H1 (cell line): ENCODE measurements around the gene STAT4. TPM values are rescaled to one million over a fixed set of nuclear protein-coding genes. Genes with fewer than 3 reads are reported as not detected.

ENCODE experiments used
- CTCF ChIA-PET: fragments of 300-600 bp; sonication (Branson Sonifier 250); formaldehyde crosslinking; loops from one replicate; lab custom pipeline; 2021; ENCODE audit not compliant: partially characterized antibody; lab: Charles Lee
- POLR2A ChIA-PET: fragments of 300-600 bp; sonication (Branson Sonifier 250); formaldehyde crosslinking; loops from one replicate; lab custom pipeline; 2021; ENCODE audit warnings: inconsistent platforms; ENCODE audit not compliant: partially characterized antibody; lab: Charles Lee
- DNase-seq, 2 experiments: peaks; one replicate each; pipeline versions ENCODE4 v3.0.0 to v3.0.0-alpha.2; 2010 to 2022; ENCODE audit warnings: low spot score in 2 of 2, low read depth in 1 of 2, mixed read lengths in 1 of 2
- FAIRE-seq: peaks from 2 replicates; lab custom pipeline; 2011; peaks lifted over from hg19 to GRCh38; lab: Jason Lieb, UNC
- H2AFZ ChIP-seq: 2 replicates; pipeline ENCODE4 v1.8.1; 2012; ENCODE audit warnings: low read length, inconsistent platforms
- H2AK5ac ChIP-seq: 2 replicates; pipeline ENCODE4 v1.6.1; 2013; ENCODE audit warnings: low read depth, low read length
- H2BK120ac ChIP-seq: replicated peaks from 2 replicates; pipeline ENCODE3; 2013; ENCODE audit warnings: low read depth, low read length, inconsistent platforms
- H2BK12ac ChIP-seq: 2 replicates; pipeline ENCODE4 v1.6.1; 2013; ENCODE audit warnings: low read depth, low read length
- H2BK15ac ChIP-seq: 2 replicates; pipeline ENCODE4 v1.6.1; 2013; ENCODE audit warnings: low read length
- H2BK20ac ChIP-seq: 2 replicates; pipeline ENCODE4 v1.6.1; 2013; ENCODE audit warnings: low read length
- H2BK5ac ChIP-seq: 2 replicates; pipeline ENCODE4 v1.6.1; 2013; ENCODE audit warnings: low read depth, low read length
- H3K14ac ChIP-seq: 2 replicates; pipeline ENCODE4 v1.6.1; 2013; ENCODE audit warnings: inconsistent platforms; ENCODE audit not compliant: insufficient read length
- H3K18ac ChIP-seq: 2 replicates; pipeline ENCODE4 v1.6.1; 2013; ENCODE audit warnings: low read length; ENCODE audit errors: extremely low read depth
- H3K23ac ChIP-seq: 2 replicates; pipeline ENCODE4 v1.6.1; 2013; ENCODE audit warnings: inconsistent platforms; ENCODE audit not compliant: insufficient read length
- H3K23me2 ChIP-seq: 2 replicates; pipeline ENCODE4 v1.6.1; 2013; ENCODE audit warnings: low read depth, low read length
- H3K27ac ChIP-seq: 2 replicates; pipeline ENCODE4 v1.6.1; 2011; ENCODE audit warnings: low read depth, low read length, inconsistent platforms
- H3K27me3 ChIP-seq, 4 experiments: replicated peaks in 1 of 4; 1 replicate in 1 of 4; 2 replicates in 3 of 4; pipeline versions ENCODE4 v1.6.1 to v1.8.1; 2011 to 2013; ENCODE audit warnings: low read length in 3 of 4, mild to moderate bottlenecking in 3 of 4, inconsistent platforms in 2 of 4, mixed read lengths in 2 of 4, moderate library complexity in 1 of 4; ENCODE audit not compliant: control insufficient read depth in 3 of 4, insufficient read depth in 3 of 4; ENCODE audit errors: extremely low read depth in 1 of 4
- H3K36me3 ChIP-seq, 4 experiments: 2 replicates each; pipeline versions ENCODE4 v1.6.1 to v1.8.1; 2011 to 2013; ENCODE audit warnings: mild to moderate bottlenecking in 4 of 4, low read length in 3 of 4, moderate library complexity in 2 of 4, control low read depth in 1 of 4, inconsistent platforms in 1 of 4; ENCODE audit not compliant: insufficient read depth in 4 of 4, control insufficient read depth in 2 of 4
- H3K4ac ChIP-seq: replicated peaks from 2 replicates; pipeline ENCODE3; 2013; ENCODE audit warnings: low read length, low read depth, mixed read lengths, inconsistent platforms; ENCODE audit not compliant: insufficient read length
- H3K4me1 ChIP-seq, 4 experiments: replicated peaks in 1 of 4; 1 replicate in 1 of 4; 2 replicates in 3 of 4; pipeline versions ENCODE4 v1.6.1 to v1.8.1; 2011 to 2013; ENCODE audit warnings: low read length in 3 of 4, inconsistent platforms in 2 of 4, mixed read lengths in 1 of 4; ENCODE audit not compliant: insufficient read depth in 4 of 4, control insufficient read depth in 3 of 4
- H3K4me2 ChIP-seq, 2 experiments: 2 replicates each; pipeline versions ENCODE4 v1.6.1 to v1.8.1; 2011 to 2013; ENCODE audit warnings: low read depth in 2 of 2, low read length in 2 of 2, control low read depth in 1 of 2, inconsistent platforms in 1 of 2, mild to moderate bottlenecking in 1 of 2; ENCODE audit not compliant: insufficient read depth in 1 of 2
- H3K4me3 ChIP-seq, 4 experiments: fragments of 200-600, 300-600 bp in 1 of 4; sonication (generic), shearing (Covaris generic), sonication (Bioruptor Twin) in 1 of 4; 2 replicates each; pipeline versions ENCODE4 v1.5.1 to v1.8.1; 2011 to 2016; ENCODE audit warnings: low read length in 4 of 4, low read depth in 3 of 4, control low read depth in 2 of 4, inconsistent platforms in 2 of 4, mild to moderate bottlenecking in 2 of 4, mixed read lengths in 1 of 4, moderate library complexity in 1 of 4; ENCODE audit not compliant: insufficient read depth in 2 of 4; ENCODE audit errors: extremely low read depth in 1 of 4
- H3K56ac ChIP-seq: replicated peaks from 2 replicates; pipeline ENCODE3; 2013; ENCODE audit warnings: low read depth, mild to moderate bottlenecking, mixed read lengths, low read length, inconsistent platforms; ENCODE audit not compliant: insufficient read length
- H3K79me1 ChIP-seq: 2 replicates; pipeline ENCODE4 v1.6.1; 2013; ENCODE audit warnings: low read depth, low read length, control low read depth
- H3K79me2 ChIP-seq, 2 experiments: 2 replicates each; pipeline versions ENCODE4 v1.6.1 to v1.8.1; 2012 to 2013; ENCODE audit warnings: low read length in 2 of 2, mild to moderate bottlenecking in 2 of 2, inconsistent platforms in 1 of 2; ENCODE audit not compliant: insufficient read depth in 2 of 2, control insufficient read depth in 1 of 2
- H3K9ac ChIP-seq, 4 experiments: replicated peaks in 1 of 4; 1 replicate in 1 of 4; 2 replicates in 3 of 4; pipeline versions ENCODE4 v1.6.1 to v1.8.1; 2011 to 2013; ENCODE audit warnings: low read depth in 3 of 4, low read length in 3 of 4, control low read depth in 2 of 4, mild to moderate bottlenecking in 2 of 4, moderate library complexity in 2 of 4, inconsistent platforms in 1 of 4; ENCODE audit errors: extremely low read depth in 1 of 4
- H3K9me3 ChIP-seq, 2 experiments: 2 replicates each; pipeline versions ENCODE4 v1.6.1 to v1.8.1; 2012 to 2013; ENCODE audit warnings: mild to moderate bottlenecking in 2 of 2, moderate library complexity in 2 of 2, control low read depth in 1 of 2, inconsistent platforms in 1 of 2, low read depth in 1 of 2, low read length in 1 of 2, mixed read lengths in 1 of 2; ENCODE audit not compliant: insufficient read depth in 2 of 2
- H4K20me1 ChIP-seq, 2 experiments: replicated peaks in 1 of 2; 2 replicates each; pipeline versions ENCODE3 to v1.8.1; 2011 to 2013; ENCODE audit warnings: inconsistent platforms in 2 of 2, low read length in 2 of 2, mild to moderate bottlenecking in 1 of 2; ENCODE audit not compliant: insufficient read depth in 2 of 2, control insufficient read depth in 1 of 2
- H4K5ac ChIP-seq: 2 replicates; pipeline ENCODE4 v1.6.1; 2013; ENCODE audit warnings: low read length, low read depth, mixed read lengths, inconsistent platforms; ENCODE audit not compliant: insufficient read length
- H4K8ac ChIP-seq: 2 replicates; pipeline ENCODE4 v1.8.0; 2013; ENCODE audit warnings: mild to moderate bottlenecking, moderate library complexity, low read length, inconsistent platforms; ENCODE audit not compliant: insufficient read depth; ENCODE audit errors: extremely low read depth
- H4K91ac ChIP-seq: replicated peaks from 2 replicates; pipeline ENCODE3; 2013; ENCODE audit warnings: low read length, mixed read lengths, inconsistent platforms; ENCODE audit not compliant: insufficient read length
- CBX5 ChIP-seq: fragments of 300-800, 300-1000 bp; sonication (generic); IDR thresholded peaks from 2 replicates; pipeline ENCODE4 v1.7.1; 2016; ENCODE audit warnings: antibody characterized with exemption, low read length, low read depth
- EGR1 ChIP-seq: IDR thresholded peaks from 2 replicates; pipeline ENCODE4 v1.6.1; 2011; ENCODE audit warnings: low read depth, low read length, borderline replicate concordance
- JUND ChIP-seq: IDR thresholded peaks from 2 replicates; pipeline ENCODE4 v1.6.1; 2011; ENCODE audit warnings: mild to moderate bottlenecking, improper control_type of control experiment, low read length
- KDM4A ChIP-seq: IDR thresholded peaks from one replicate; pipeline ENCODE4 v1.7.1; 2012; ENCODE audit warnings: low read depth, mild to moderate bottlenecking, moderate library complexity, low read length, inconsistent platforms; ENCODE audit not compliant: severe bottlenecking
- NANOG ChIP-seq: IDR thresholded peaks from 2 replicates; pipeline ENCODE4 v1.6.1; 2011; ENCODE audit warnings: low read length, low read depth, mild to moderate bottlenecking, inconsistent platforms; ENCODE audit not compliant: insufficient read depth, poor library complexity, severe bottlenecking
- POLR2AphosphoS5 ChIP-seq: IDR thresholded peaks from 2 replicates; pipeline ENCODE4 v1.6.1; 2011; ENCODE audit warnings: low read depth, low read length
- RFX5 ChIP-seq: IDR thresholded peaks from 2 replicates; pipeline ENCODE4 v1.6.1; 2011; ENCODE audit warnings: low read depth, low read length, improper control_type of control experiment, borderline replicate concordance
- TAF7 ChIP-seq: optimal IDR thresholded peaks from 2 replicates; pipeline ENCODE3; 2011; ENCODE audit warnings: low read depth, mild to moderate bottlenecking, inconsistent platforms, low read length, moderate library complexity, borderline replicate concordance
- TBP ChIP-seq: IDR thresholded peaks from 2 replicates; pipeline ENCODE4 v1.6.1; 2011; ENCODE audit warnings: low read depth, low read length, improper control_type of control experiment
- WGBS, 2 experiments: shearing (Covaris generic) in 1 of 2; methylation state at CpG; one replicate each; pipeline versions ENCODE4 v1.1.6 to v1.1.7; 2013 to 2015; ENCODE audit warnings: low lambda C conversion rate in 2 of 2, mixed read lengths in 2 of 2, inconsistent platforms in 1 of 2, low coverage in 1 of 2, missing lambda C conversion rate in 1 of 2; ENCODE audit not compliant: insufficient replicate concordance in 2 of 2, insufficient coverage in 1 of 2, insufficient read length in 1 of 2; ENCODE audit errors: extremely low coverage in 1 of 2, missing lambda C conversion rate in 1 of 2; 5-methylcytosine and 5-hydroxymethylcytosine counted together
- polyA plus RNA-seq, 7 experiments: library from polyadenylated mRNA; depleted of rRNA in 3 of 7; stranded (reverse) in 5 of 7; unstranded in 2 of 7; fragments of >200 nt in 5 of 7; fragments of 200-250 nt in 2 of 7; gene quantifications; 1 replicate in 5 of 7; 2 replicates in 1 of 7; 4 replicates in 1 of 7; pipeline versions ENCODE4 v1.2.1 to v1.2.3, GENCODE V29; 2011 to 2013; ENCODE audit warnings: missing spikeins in 2 of 7, mixed read lengths in 2 of 7
- total RNA-seq: library from RNA; stranded (reverse); fragmentation: NEBNext Ultra II Directional; extraction: Animal tissue kit (Norgen Biotek cat#: 25700); gene quantifications from 2 replicates; pipeline ENCODE4 v1.2.1, GENCODE V29; 2021

The STAT4 gene
- total and polyA plus RNA-seq, 2 of the 8 experiments (the other 6 are each of a cell fraction or from before 2014, with no cell fraction given), result 0.36 to 0.63 TPM

DNA sequence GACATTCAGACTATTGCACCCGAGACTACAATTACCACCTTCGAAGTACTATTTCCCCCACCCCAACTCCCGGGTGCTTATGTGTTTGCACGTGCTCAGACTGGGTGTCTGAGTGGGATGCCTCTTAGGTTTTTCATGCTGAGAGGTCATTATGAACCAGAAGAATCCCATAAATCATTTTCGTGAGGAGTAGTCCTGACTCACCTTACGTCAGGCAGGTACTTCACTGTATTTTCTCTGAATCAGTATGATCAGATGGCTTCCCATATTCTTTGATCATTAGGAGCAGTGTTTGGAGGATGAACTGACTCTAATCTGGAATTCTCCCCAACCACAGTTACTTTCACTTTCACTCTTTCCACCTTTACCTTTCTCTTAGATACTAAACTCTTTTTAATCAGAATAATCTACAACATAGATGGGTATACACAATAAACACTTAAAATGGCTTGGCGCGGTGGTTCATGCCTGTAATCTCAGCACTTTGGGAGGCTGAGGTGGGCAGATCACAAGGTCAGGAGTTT lies 38.4 kb upstream of the STAT4 start:
- no peak overlapping the region for H3K4ac ChIP-seq
- H4K91ac ChIP-seq, result no peak overlapping the region
- no peaks in the 10 kb centered on the region for H3K36me3 ChIP-seq
- H3K79me2 ChIP-seq, result no peaks in the 10 kb centered on the region
- POLR2A ChIA-PET, result no interaction called here
- WGBS, 2 experiments, result 95% methylated on average over 8 of the region's 8 CpGs; no CpG with 5 or more reads in 1 of the 2 experiments
- no peak overlapping the region for H3K56ac ChIP-seq
- DNase-seq (no peak), FAIRE-seq (no peak)
- no peaks in the 10 kb centered on the region for H3K4me1 ChIP-seq
- no peak overlapping the region for H4K8ac ChIP-seq
- H3K14ac ChIP-seq, result no peak overlapping the region
- no peak overlapping the region for H2AFZ ChIP-seq
- no peaks in the 10 kb centered on the region for H3K9me3 ChIP-seq
- H3K4me2 ChIP-seq, result no peak overlapping the region
- no peak overlapping the region for H2BK120ac ChIP-seq
- no peak overlapping the region for H2BK12ac ChIP-seq
- no peak overlapping the region for H3K23ac ChIP-seq
- H2BK5ac ChIP-seq, result no peak overlapping the region
- H3K27me3 ChIP-seq, result peaks cover 0 to 1% (median 0%) of the 10 kb centered on the region in 4 experiments; a peak in 1 of 7 replicates
- no peak overlapping the region for H3K27ac ChIP-seq
- no peak overlapping the region for H2BK20ac ChIP-seq
- no peak overlapping the region for H2AK5ac ChIP-seq
- H3K79me1 ChIP-seq, result no peaks in the 10 kb centered on the region
- CTCF ChIA-PET, result interaction anchor here (1.4 kb wide), 1 partner anchor 350 kb away, joined by 4 read pairs; no protein-coding TSS in a partner anchor
- no peak overlapping the region for H3K18ac ChIP-seq
- H2BK15ac ChIP-seq, result no peak overlapping the region
- TF ChIP-seq EGR1 (no peak), JUND (no peak), KDM4A (no peak), RFX5 (no peak), CBX5 (no peak), TAF7 (no peak), NANOG (no peak), POLR2AphosphoS5 (no peak), TBP (no peak)
- no peak overlapping the region for H4K5ac ChIP-seq
- H4K20me1 ChIP-seq, result no peaks in the 10 kb centered on the region
- no peak overlapping the region for H3K9ac ChIP-seq
- no peak overlapping the region for H3K4me3 ChIP-seq
- H3K23me2 ChIP-seq, result no peaks in the 10 kb centered on the region
